Smooth muscle cell (in vitro differentiated cells): Measurements from ENCODE around the gene ENPP6. TPM values are rescaled to one million over a fixed set of nuclear protein-coding genes. Genes with fewer than 3 reads are reported as not detected.

Source experiments
- DNase-seq: peaks from one replicate; lab custom pipeline; 2025; ENCODE audit not compliant: unreplicated experiment; lab: John Stamatoyannopoulos, UW
- H2AFZ ChIP-seq: fragments of 200-600 bp; sonication (generic); 2 replicates; pipeline ENCODE4 v1.6.0; 2016; ENCODE audit warnings: antibody characterized with exemption, low read depth, mild to moderate bottlenecking
- H3F3A ChIP-seq: fragments of 200-600 bp; sonication (generic); 2 replicates; pipeline ENCODE4 v1.6.0; 2017; ENCODE audit warnings: antibody characterized with exemption, low read depth
- H3K27ac ChIP-seq: fragments of 200-600 bp; sonication (generic); 2 replicates; pipeline ENCODE4 v1.5.1; 2016; ENCODE audit warnings: low read depth, mild to moderate bottlenecking
- H3K27me3 ChIP-seq: fragments of 200-600 bp; sonication (generic); 2 replicates; pipeline ENCODE4 v1.6.1; 2016; ENCODE audit warnings: low read depth, mild to moderate bottlenecking
- H3K36me3 ChIP-seq: fragments of 200-600 bp; sonication (generic); 2 replicates; pipeline ENCODE4 v1.5.1; 2016; ENCODE audit warnings: low read depth
- H3K4me1 ChIP-seq: fragments of 200-600 bp; sonication (generic); 2 replicates; pipeline ENCODE4 v1.5.1; 2016; ENCODE audit warnings: low read depth
- H3K4me2 ChIP-seq: fragments of 200-600 bp; sonication (generic); 2 replicates; pipeline ENCODE4 v1.6.0; 2016; ENCODE audit warnings: mild to moderate bottlenecking
- H3K4me3 ChIP-seq: fragments of 200-600 bp; sonication (generic); 2 replicates; pipeline ENCODE4 v1.5.1; 2016; ENCODE audit warnings: mild to moderate bottlenecking
- H3K79me2 ChIP-seq: fragments of 200-600 bp; sonication (generic); 2 replicates; pipeline ENCODE4 v1.6.0; 2016; ENCODE audit warnings: low read depth, mild to moderate bottlenecking
- H3K9ac ChIP-seq: fragments of 200-600 bp; sonication (generic); 2 replicates; pipeline ENCODE4 v1.6.0; 2016; ENCODE audit warnings: low read depth
- H3K9me3 ChIP-seq: fragments of 200-600 bp; sonication (generic); replicated peaks from 2 replicates; pipeline ENCODE4 v1.5.1; 2016; ENCODE audit warnings: low read depth
- H4K20me1 ChIP-seq: fragments of 200-600 bp; sonication (generic); 2 replicates; pipeline ENCODE4 v1.6.0; 2016; ENCODE audit warnings: low read depth
- CTCF ChIP-seq: fragments of 200-600 bp; sonication (generic); IDR thresholded peaks from 2 replicates; pipeline ENCODE4 v1.5.1; 2017; ENCODE audit warnings: borderline replicate concordance, mild to moderate bottlenecking, antibody characterized with exemption; ENCODE audit not compliant: insufficient read depth, poor library complexity, severe bottlenecking
- WGBS: methylation state at CpG from one replicate; pipeline ENCODE4 v1.1.7; 2016; ENCODE audit warnings: low lambda C conversion rate; 5-methylcytosine and 5-hydroxymethylcytosine counted together
- polyA plus RNA-seq: library from polyadenylated mRNA; unstranded; fragments of >200 nt; fragmentation: Nextera tagmentation; extraction: Ambion mirVana; gene quantifications from 2 replicates; pipeline ENCODE4 v1.2.1, GENCODE V29; 2016
- total RNA-seq: library from RNA; depleted of rRNA; stranded (reverse); fragments of >200 nt; gene quantifications from 2 replicates; pipeline ENCODE4 v1.2.3, GENCODE V29; 2014

The ENPP6 gene
- total and polyA plus RNA-seq, 2 experiments from 2014 or later = not detected

DNA sequence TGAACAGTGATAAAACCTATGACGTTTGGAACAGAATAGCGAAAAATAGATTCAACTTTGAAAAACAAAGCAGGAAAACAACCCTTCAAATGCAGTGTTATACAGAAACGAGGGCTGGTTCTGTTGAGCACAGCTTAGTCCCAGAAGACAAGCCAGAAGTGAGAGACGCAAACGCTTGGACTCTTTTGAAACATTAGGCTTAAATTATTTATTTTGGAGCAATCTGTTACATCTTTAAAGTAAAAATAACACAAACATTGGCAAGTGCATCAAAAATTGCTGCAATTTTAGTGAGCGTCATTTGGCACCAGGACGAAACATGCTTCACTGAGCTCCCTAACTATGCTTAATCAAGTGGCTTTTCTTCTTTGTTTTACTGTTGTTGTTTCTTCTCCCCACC is 63.5 kb downstream of the ENPP6 start:
- no peaks in the 10 kb centered on the region for H3K4me1 ChIP-seq
- H3K9ac ChIP-seq = no peak overlapping the region
- no peaks in the 10 kb centered on the region for H3K36me3 ChIP-seq
- 86% methylated on average over 7 of the region's 7 CpGs for WGBS
- peaks cover 5% of the 10 kb centered on the region for H3F3A ChIP-seq
- H3K4me3 ChIP-seq = no peak overlapping the region
- no peak overlapping the region for H3K4me2 ChIP-seq
- H3K27me3 ChIP-seq = no peaks in the 10 kb centered on the region
- no peaks in the 10 kb centered on the region for H3K79me2 ChIP-seq
- no peaks in the 10 kb centered on the region for H3K9me3 ChIP-seq
- no peak overlapping the region for H2AFZ ChIP-seq
- H3K27ac ChIP-seq = no peak overlapping the region
- no peak for TF ChIP-seq CTCF
- no peaks in the 10 kb centered on the region for H4K20me1 ChIP-seq
- no peak for DNase-seq

- Histone ChIP-seq H3K4me2 (no peak overlapping the region), H3K9me3 (no peaks in the 10 kb centered on the region), H3K9ac (no peak overlapping the region), H4K20me1 (no peaks in the 10 kb centered on the region), H3K27ac (no peak overlapping the region), H3K79me2 (no peaks in the 10 kb centered on the region), H3K4me3 (no peak overlapping the region), H2AFZ (no peak overlapping the region), H3F3A (peaks cover 7% of the 10 kb centered on the region), H3K27me3 (no peaks in the 10 kb centered on the region), H3K4me1 (no peaks in the 10 kb centered on the region), H3K36me3 (no peaks in the 10 kb centered on the region)
- TF ChIP-seq CTCF = no peak
- no peak for DNase-seq
- WGBS = 87% methylated on average over 5 of the region's 5 CpGs
Measured at GRCh38 chr4:184153781-184154180, 63.9 kb downstream of the ENPP6 start.

GRCh38 chr4:184151988-184152485 is 65.6 kb downstream of the ENPP6 start:
- Histone ChIP-seq H3K36me3 (no peaks in the 10 kb centered on the region), H3F3A (peaks cover 7% of the 10 kb centered on the region), H3K4me3 (no peak overlapping the region), H3K27me3 (no peaks in the 10 kb centered on the region), H3K79me2 (no peaks in the 10 kb centered on the region), H3K4me2 (no peak overlapping the region), H3K27ac (no peak overlapping the region), H3K9me3 (no peaks in the 10 kb centered on the region), H4K20me1 (no peaks in the 10 kb centered on the region), H3K4me1 (no peaks in the 10 kb centered on the region), H3K9ac (no peak overlapping the region), H2AFZ (no peak overlapping the region)
- TF ChIP-seq CTCF = no peak
- 97% methylated on average over 13 of the region's 13 CpGs for WGBS
- no peak for DNase-seq

GRCh38 chr4:184150102-184150839 is 67.4 kb downstream of the ENPP6 start:
- H3F3A ChIP-seq = peaks cover 7% of the 10 kb centered on the region
- H2AFZ ChIP-seq = no peak overlapping the region
- H3K27me3 ChIP-seq = no peaks in the 10 kb centered on the region
- 57% methylated on average over 7 of the region's 7 CpGs for WGBS
- no peaks in the 10 kb centered on the region for H3K4me1 ChIP-seq
- DNase-seq = no peak
- H3K36me3 ChIP-seq = no peaks in the 10 kb centered on the region
- no peak overlapping the region for H3K27ac ChIP-seq
- H3K9me3 ChIP-seq = no peaks in the 10 kb centered on the region
- TF ChIP-seq CTCF = no peak
- H3K9ac ChIP-seq = no peak overlapping the region
- H4K20me1 ChIP-seq = no peaks in the 10 kb centered on the region
- peak overlapping the region; percentile 3 for H3K4me2 ChIP-seq
- H3K79me2 ChIP-seq = no peaks in the 10 kb centered on the region
- no peak overlapping the region for H3K4me3 ChIP-seq
